ENCODE results near the gene ATP5F1D.
"Not testable (repeated sequence)": the region's sequence is repeated elsewhere in the genome, so short reads cannot be mapped to it uniquely, and the experiment has no call there.

The ATP5F1D gene

GRCh38 chr19:1233115-1233667 lies 8.4 kb upstream of the ATP5F1D start:
- no peak for DNase-seq (ENCODE audit: low read depth)

GRCh38 chr19:1234051-1234954 lies 7.2 kb upstream of the ATP5F1D start:
- no peak for DNase-seq (ENCODE audit: low read depth)

GRCh38 chr19:1234955-1235380 lies 6.6 kb upstream of the ATP5F1D start:
- DNase-seq (ENCODE audit: low read depth) = no peak

GRCh38 chr19:1235625-1236538 lies 5.7 kb upstream of the ATP5F1D start:
- no peak for DNase-seq (ENCODE audit: low read depth)

- no peak for DNase-seq (ENCODE audit: low read depth)
These were observed 5.0 kb upstream of the ATP5F1D start for GRCh38 chr19:1236576-1236975.

- no peak for DNase-seq (ENCODE audit: low read depth)
These were observed 4.4 kb upstream of the ATP5F1D start for GRCh38 chr19:1237027-1237659.

- DNase-seq (ENCODE audit: low read depth) = no peak
These were observed 3.7 kb upstream of the ATP5F1D start, which contains the start of gene CBARP for GRCh38 chr19:1237754-1238368. TSS of gene CBARP (minus strand) at chr19:1238005. CDS start at chr19:1236100, 1,905 bp downstream.

GRCh38 chr19:1238369-1239303 lies 2.9 kb upstream of the ATP5F1D start:
- no peak for DNase-seq (ENCODE audit: low read depth)

- DNase-seq (ENCODE audit: low read depth) = no peak
These were observed 2.1 kb upstream of the ATP5F1D start for GRCh38 chr19:1239420-1239795.

GRCh38 chr19:1239796-1240737 lies 1.5 kb upstream of the ATP5F1D start:
- peak; percentile 91 for DNase-seq (ENCODE audit: low read depth)

GRCh38 chr19:1240925-1241324 lies 626 bp upstream of the ATP5F1D start:
- no peak for DNase-seq (ENCODE audit: low read depth)

GRCh38 chr19:1243768-1244692 lies 2.5 kb downstream of the ATP5F1D start:
- DNase-seq (ENCODE audit: low read depth) = no peak

- DNase-seq (ENCODE audit: low read depth) = no peak
These were observed 3.3 kb downstream of the ATP5F1D start for GRCh38 chr19:1244693-1245451.

- DNase-seq (ENCODE audit: low read depth) = no peak
These were observed 4.1 kb downstream of the ATP5F1D start for GRCh38 chr19:1245494-1246264.

GRCh38 chr19:1246265-1247087 lies 4.9 kb downstream of the ATP5F1D start:
- DNase-seq (ENCODE audit: low read depth) = not testable (repeated sequence)

GRCh38 chr19:1247748-1248138 lies 6.2 kb downstream of the ATP5F1D start:
- no peak for DNase-seq (ENCODE audit: low read depth)
